Breast epithelium (tissue), 4 donors: ENCODE measurements around the gene ZNF423. TPM values are rescaled to one million over a fixed set of nuclear protein-coding genes. Genes with fewer than 3 reads are reported as not detected.

Experiments
- DNase-seq, 2 donors: peaks; one replicate each; pipeline ENCODE4 v3.0.0-alpha.2; 2019; ENCODE audit warnings: low spot score in 2 of 2
- H3K27ac ChIP-seq, 2 donors: fragments of 200-600 bp; sonication (generic) in 1 of 2; one replicate each; pipeline ENCODE4 v1.5.1; 2016 to 2019; ENCODE audit warnings: mild to moderate bottlenecking in 1 of 2
- H3K27me3 ChIP-seq, 2 donors: fragments of 200-600 bp; sonication (generic) in 1 of 2; one replicate each; pipeline versions ENCODE4 v1.5.1 to v1.6.0; 2017 to 2019; ENCODE audit warnings: control low read depth in 1 of 2, mild to moderate bottlenecking in 1 of 2
- H3K36me3 ChIP-seq: fragments of 200-600 bp; one replicate; pipeline ENCODE4 v1.5.1; 2019
- H3K4me1 ChIP-seq, 2 donors: fragments of 200-600 bp; sonication (generic); one replicate each; pipeline ENCODE4 v1.5.1; 2016 to 2019; ENCODE audit warnings: control low read depth in 1 of 2
- H3K4me3 ChIP-seq, 3 donors: fragments of 200-600 bp; sonication (generic); 1 replicate in 2 of 3; 2 replicates in 1 of 3; pipeline ENCODE4 v1.5.1; 2016 to 2019; ENCODE audit warnings: mild to moderate bottlenecking in 3 of 3, moderate library complexity in 2 of 3
- H3K9me3 ChIP-seq, 2 donors: fragments of 200-600 bp; sonication (generic) in 1 of 2; one replicate each; pipeline ENCODE4 v1.5.1; 2016 to 2019; ENCODE audit warnings: control low read depth in 1 of 2
- POLR2A ChIP-seq: fragments of 450-650 bp; IDR thresholded peaks from one replicate; pipeline ENCODE4 v1.6.1; 2016; ENCODE audit warnings: antibody characterized with exemption, mild to moderate bottlenecking, moderate library complexity
- POLR2AphosphoS5 ChIP-seq, 3 donors: sonication (generic); formaldehyde crosslinking; IDR thresholded peaks; one replicate each; pipeline ENCODE4 v1.6.1; 2017; ENCODE audit warnings: antibody characterized with exemption in 3 of 3
- intact Hi-C: fragments of 100-400 bp; cut with DNase I; formaldehyde crosslinking; loops from one replicate; pipeline ENCODE4 v1.15.1; 2023; ENCODE audit warnings: low total_unique reads
- total RNA-seq, 3 donors: library from RNA; depleted of rRNA; stranded (reverse); fragments of >200 nt; gene quantifications; one replicate each; pipeline ENCODE4 v1.1.0, GENCODE V29; 2016
- TF ChIP-seq, protein P1 (sequence below), 3 donors: fragments of 450-650 bp; IDR thresholded peaks; one replicate each; pipeline ENCODE4 v1.5.1; 2016 to 2017; ENCODE audit warnings: antibody characterized with exemption in 3 of 3, mild to moderate bottlenecking in 3 of 3, moderate library complexity in 3 of 3

Gene ZNF423
- total RNA-seq, 3 donors from 2014 or later: 4.7 to 8.0 (median 5.9) TPM

DNA sequence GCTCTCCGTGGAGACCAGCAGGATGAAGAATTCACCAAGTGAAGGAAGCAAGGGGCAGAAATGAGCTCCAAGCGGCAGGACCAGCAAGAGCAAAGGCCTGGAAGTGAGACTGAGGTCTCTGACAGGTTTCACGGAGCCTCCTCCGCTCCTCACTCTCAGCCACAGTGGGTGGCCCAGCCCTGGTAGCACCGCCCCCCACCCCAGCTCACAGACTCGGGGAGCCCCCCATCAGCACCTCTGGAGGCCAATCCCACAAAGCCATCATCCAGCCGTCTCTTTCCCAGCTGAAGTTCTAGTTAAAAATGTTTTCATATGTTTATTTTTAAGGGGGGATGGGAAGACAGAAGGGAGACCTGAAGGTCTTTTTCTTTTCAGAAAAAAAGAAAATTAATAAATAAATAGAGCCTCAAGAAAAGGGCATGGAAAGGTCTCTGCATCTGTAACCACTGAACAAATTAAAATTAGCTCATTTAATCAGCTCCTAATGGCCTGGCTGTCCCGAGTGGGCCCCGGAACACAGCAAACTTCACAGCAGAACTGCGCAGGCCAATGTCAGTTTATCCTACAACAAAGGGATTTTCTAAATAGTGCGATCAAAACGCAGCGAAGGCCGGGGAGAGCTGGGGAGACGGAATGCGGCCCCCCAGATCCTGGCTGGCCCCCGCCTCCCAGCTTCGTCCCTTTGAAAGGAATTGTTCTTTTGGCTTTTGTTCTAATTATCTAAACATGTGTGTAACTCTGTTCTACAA is 190.3 kb downstream of the ZNF423 start:
- H3K4me1 ChIP-seq: no peaks in the 10 kb centered on the region
- no peaks in the 10 kb centered on the region for H3K27me3 ChIP-seq
- H3K27ac ChIP-seq: peak overlapping the region in 1 of 2 donors; percentile 94
- no peak for TF ChIP-seq POLR2A
- TF ChIP-seq POLR2AphosphoS5 (IDR thresholded peaks at IDR 0.05): no peak
- TF ChIP-seq, protein P1, sequence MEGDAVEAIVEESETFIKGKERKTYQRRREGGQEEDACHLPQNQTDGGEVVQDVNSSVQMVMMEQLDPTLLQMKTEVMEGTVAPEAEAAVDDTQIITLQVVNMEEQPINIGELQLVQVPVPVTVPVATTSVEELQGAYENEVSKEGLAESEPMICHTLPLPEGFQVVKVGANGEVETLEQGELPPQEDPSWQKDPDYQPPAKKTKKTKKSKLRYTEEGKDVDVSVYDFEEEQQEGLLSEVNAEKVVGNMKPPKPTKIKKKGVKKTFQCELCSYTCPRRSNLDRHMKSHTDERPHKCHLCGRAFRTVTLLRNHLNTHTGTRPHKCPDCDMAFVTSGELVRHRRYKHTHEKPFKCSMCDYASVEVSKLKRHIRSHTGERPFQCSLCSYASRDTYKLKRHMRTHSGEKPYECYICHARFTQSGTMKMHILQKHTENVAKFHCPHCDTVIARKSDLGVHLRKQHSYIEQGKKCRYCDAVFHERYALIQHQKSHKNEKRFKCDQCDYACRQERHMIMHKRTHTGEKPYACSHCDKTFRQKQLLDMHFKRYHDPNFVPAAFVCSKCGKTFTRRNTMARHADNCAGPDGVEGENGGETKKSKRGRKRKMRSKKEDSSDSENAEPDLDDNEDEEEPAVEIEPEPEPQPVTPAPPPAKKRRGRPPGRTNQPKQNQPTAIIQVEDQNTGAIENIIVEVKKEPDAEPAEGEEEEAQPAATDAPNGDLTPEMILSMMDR (IDR thresholded peaks at IDR 0.05): no peak
- intact Hi-C loops: no loop called here
- H3K36me3 ChIP-seq: no peaks in the 10 kb centered on the region
- H3K4me3 ChIP-seq: no peak overlapping the region
- no peak for DNase-seq
- no peaks in the 10 kb centered on the region for H3K9me3 ChIP-seq

DNA sequence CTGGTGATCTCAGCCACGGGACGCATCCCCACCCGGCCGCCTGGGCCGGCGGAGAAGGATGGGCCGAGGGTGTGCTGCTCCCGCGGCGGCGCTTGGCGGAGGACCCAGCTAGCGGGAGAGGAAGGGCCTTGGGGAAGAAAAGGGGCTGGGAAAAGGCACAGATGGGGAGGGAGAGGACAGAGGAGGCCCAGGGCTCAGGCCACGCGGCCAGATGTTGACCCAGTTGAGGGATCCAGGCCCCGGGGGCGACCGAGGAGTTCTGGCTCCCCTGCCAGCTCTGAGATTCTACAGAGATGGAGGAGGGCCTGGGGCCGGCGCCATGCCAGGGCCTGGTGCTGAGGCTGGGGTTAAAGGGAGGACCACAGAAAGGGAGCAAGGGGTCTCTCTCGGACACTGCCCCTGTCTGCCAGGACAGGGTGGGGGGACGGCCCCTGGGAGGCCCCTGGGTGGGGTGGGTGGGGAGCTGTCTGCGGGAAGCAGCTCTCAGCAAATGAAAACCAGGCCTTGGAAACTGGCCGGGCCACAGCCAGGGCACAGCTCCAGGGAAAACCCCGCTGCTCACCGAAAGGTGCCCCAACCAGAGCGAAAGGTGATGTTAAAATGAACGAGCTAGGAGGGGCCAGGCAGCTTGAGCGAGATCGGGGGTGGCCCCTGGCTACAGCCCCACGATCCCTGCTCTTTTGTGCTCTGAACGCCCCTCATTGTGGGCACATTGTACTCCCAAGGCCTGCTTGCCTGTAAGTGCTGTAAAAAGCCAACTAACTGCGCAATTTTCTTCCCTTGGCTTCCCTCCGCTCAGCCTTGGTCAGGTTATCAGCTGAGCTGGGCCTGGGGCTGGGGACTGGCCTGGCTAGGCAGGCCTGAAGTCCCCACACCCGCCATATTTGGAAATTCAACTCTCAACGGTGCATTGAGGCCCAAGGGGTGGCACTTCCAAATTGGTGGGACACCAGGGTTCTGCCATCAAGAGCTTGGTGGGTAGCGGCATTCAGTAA is 191.4 kb downstream of the ZNF423 start:
- Histone ChIP-seq H3K4me3 (peak overlapping the region; percentile 27 to 59 (median 39)), H3K27ac (peak overlapping the region; percentile 68 to 94)
- intact Hi-C loops: no loop called here

DNA sequence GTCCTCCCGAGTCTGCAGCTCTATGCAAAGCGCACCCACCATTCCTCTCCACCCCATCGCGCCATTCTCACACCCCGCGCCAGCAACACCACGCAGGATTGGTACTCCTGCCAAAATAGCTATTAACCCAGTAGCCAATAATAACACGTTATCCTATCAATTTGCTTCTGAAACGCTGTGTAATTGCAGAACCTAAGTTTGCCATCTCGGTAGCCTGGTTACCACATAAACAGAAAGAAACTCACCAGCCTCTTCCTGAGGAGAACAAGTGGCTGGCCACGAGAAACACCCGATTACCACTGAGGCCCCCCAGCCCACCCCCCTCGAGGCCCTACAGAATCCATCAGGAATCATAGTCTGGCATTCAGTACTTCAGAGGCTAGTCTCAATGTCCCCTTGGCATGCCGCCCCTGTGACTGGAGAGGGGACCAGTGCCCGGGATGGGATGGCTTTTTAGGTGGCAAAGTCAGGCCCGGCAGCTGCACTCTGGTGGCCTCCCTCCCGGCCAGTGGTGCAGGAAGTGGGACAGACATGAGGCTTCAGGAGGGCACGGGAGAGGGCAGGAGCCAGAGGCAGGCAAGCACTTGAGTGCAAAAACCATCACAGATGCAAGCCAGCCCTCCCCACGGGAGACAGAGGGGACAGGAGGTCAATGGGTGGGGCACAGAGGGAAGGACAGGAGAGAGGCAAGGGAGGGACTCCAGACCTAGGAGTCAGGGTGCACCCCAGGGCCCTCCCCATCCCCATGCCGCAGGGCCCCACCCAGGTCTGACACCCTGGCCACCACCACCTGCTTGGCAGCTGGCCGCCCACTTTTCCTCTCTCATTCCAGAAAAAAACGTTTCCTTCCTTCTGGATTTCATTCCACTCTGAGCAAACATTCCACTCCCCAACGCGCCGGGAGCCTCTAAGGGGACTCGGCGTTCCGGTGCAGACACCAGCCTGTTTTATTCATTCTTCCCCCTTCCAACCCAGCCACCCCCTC is 192.5 kb downstream of the ZNF423 start:
- TF ChIP-seq POLR2A (no peak), POLR2AphosphoS5 (IDR thresholded peaks at IDR 0.05) (no peak)
- TF ChIP-seq, protein P1 (IDR thresholded peaks at IDR 0.05): no peak
- intact Hi-C loops: no loop called here
- H3K36me3 ChIP-seq: no peaks in the 10 kb centered on the region
- H3K27me3 ChIP-seq: no peaks in the 10 kb centered on the region
- peak overlapping the region; percentile 27 to 59 (median 39) for H3K4me3 ChIP-seq
- no peaks in the 10 kb centered on the region for H3K9me3 ChIP-seq
- no peaks in the 10 kb centered on the region for H3K4me1 ChIP-seq
- no peak for DNase-seq
- H3K27ac ChIP-seq: peak overlapping the region; percentile 68 to 94

More for the DNA sequence above, 191.4 kb downstream of the ZNF423 start:
- no peak for TF ChIP-seq POLR2A
- no peak for TF ChIP-seq POLR2AphosphoS5 (IDR thresholded peaks at IDR 0.05)
- TF ChIP-seq, protein P1 (IDR thresholded peaks at IDR 0.05): no peak
- no peak for DNase-seq
- H3K27me3 ChIP-seq: no peaks in the 10 kb centered on the region
- no peaks in the 10 kb centered on the region for H3K36me3 ChIP-seq
- no peaks in the 10 kb centered on the region for H3K9me3 ChIP-seq
- H3K4me1 ChIP-seq: no peaks in the 10 kb centered on the region

DNA sequence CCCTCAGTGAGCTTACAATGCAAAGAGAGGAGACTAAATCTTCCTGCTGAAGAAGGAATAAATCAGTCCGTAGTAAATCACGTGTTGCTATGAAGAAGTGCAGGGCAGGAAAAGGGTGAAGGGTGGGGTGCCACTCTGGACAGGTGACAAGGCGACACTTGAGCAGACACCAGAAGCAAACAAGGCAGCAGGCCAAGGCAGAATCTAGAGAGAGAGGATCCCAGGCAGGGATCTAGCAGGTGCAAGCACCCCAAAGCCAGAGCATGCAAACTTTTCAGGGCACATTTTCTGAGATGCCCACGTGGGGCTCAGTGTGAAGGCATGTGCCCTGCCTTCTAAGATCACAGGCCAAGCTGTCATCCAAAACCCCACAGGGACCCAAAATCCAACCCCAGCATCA is 193.3 kb downstream of the ZNF423 start:
- TF ChIP-seq POLR2A (no peak), POLR2AphosphoS5 (IDR thresholded peaks at IDR 0.05) (no peak)
- TF ChIP-seq, protein P1 (IDR thresholded peaks at IDR 0.05): no peak
- H3K9me3 ChIP-seq: no peaks in the 10 kb centered on the region
- intact Hi-C loops: no loop called here
- no peaks in the 10 kb centered on the region for H3K4me1 ChIP-seq
- H3K4me3 ChIP-seq: peak overlapping the region in 1 of 3 donors; percentile 39
- H3K36me3 ChIP-seq: no peaks in the 10 kb centered on the region
- no peaks in the 10 kb centered on the region for H3K27me3 ChIP-seq
- peak overlapping the region in 1 of 2 donors; percentile 94 for H3K27ac ChIP-seq
- no peak for DNase-seq
